ENCODE results near the gene ADAP1. TPM values are rescaled to one million over a fixed set of nuclear protein-coding genes. Genes with fewer than 3 reads are reported as not detected.
A peak's percentile ranks its signal among the peaks of the same experiment; 100 is the strongest.
"Not testable (repeated sequence)": the region's sequence is repeated elsewhere in the genome, so short reads cannot be mapped to it uniquely, and the experiment has no call there.

The ADAP1 gene, protein sequence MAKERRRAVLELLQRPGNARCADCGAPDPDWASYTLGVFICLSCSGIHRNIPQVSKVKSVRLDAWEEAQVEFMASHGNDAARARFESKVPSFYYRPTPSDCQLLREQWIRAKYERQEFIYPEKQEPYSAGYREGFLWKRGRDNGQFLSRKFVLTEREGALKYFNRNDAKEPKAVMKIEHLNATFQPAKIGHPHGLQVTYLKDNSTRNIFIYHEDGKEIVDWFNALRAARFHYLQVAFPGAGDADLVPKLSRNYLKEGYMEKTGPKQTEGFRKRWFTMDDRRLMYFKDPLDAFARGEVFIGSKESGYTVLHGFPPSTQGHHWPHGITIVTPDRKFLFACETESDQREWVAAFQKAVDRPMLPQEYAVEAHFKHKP
- total RNA-seq (10 to 100 TPM; 11.4 to 72.6 (median 28.9) TPM), polyA plus RNA-seq (100 to 1,000 TPM in 2 of 3 donors, 10 to 100 TPM in 1; 99.1 to 157 (median 109) TPM)

DNA sequence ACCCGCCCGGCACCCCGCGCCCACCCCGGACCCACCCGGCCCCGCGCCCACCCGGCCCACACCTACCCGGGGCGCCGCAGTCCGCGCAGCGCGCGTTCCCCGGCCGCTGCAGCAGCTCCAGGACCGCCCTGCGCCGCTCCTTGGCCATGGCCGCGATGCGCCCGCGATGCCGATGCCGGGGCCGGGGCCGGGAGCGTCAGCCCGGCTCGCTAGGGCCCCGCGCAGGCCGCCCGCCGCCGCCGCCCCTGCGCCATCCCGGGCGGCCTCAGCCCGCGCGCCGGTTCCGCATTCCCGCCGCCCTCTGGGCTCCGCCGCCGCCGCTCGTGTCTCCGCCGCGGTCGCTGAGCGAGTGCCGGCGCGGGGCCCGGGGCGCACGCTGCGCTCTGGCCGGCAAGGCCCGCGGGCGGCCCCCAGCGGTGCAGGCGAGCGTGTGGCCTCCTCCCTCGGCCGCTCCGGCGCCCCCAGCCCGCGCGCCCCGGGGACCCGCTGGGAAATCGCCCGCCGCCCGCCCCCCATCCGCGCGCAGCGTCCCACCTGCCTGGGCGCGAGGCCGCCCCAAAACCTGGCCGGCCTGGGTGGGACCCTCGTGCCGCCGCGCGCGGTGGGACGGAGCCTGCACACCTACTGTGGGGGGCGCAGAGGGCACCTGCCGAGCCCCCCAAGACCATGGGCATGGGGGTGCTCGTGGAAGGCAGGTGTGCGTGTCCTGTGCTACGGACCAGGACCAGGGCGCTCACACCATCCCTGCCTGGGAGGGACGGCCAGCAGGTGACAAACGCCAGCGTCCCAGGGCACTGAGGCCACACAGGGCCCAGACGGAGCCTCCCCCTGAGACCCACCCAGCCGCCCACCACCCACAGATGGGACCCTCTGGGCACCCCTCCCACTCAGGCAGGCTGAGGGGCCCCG lies at the start of gene ADAP1:
ADAP1 (minus strand) TSS at position 351 of the 909 bp plus-strand sequence; CDS start at position 148, 203 bp downstream.
- peaks cover 0 to 36% (median 25%) of the 10 kb centered on the region in 4 donors for H3K4me1 ChIP-seq
- H3K27me3 ChIP-seq, result no peaks in the 10 kb centered on the region
- DNase-seq, result peak; percentile 67
- H3K36me3 ChIP-seq, result no peaks in the 10 kb centered on the region
- TF ChIP-seq, protein P1, sequence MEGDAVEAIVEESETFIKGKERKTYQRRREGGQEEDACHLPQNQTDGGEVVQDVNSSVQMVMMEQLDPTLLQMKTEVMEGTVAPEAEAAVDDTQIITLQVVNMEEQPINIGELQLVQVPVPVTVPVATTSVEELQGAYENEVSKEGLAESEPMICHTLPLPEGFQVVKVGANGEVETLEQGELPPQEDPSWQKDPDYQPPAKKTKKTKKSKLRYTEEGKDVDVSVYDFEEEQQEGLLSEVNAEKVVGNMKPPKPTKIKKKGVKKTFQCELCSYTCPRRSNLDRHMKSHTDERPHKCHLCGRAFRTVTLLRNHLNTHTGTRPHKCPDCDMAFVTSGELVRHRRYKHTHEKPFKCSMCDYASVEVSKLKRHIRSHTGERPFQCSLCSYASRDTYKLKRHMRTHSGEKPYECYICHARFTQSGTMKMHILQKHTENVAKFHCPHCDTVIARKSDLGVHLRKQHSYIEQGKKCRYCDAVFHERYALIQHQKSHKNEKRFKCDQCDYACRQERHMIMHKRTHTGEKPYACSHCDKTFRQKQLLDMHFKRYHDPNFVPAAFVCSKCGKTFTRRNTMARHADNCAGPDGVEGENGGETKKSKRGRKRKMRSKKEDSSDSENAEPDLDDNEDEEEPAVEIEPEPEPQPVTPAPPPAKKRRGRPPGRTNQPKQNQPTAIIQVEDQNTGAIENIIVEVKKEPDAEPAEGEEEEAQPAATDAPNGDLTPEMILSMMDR (IDR thresholded peaks at IDR 0.05), result no peak
- TF ChIP-seq POLR2AphosphoS5 (IDR thresholded peaks at IDR 0.05), result peak in 1 of 4 donors; percentile 14
- WGBS, 2 donors, result 6 to 8% methylated on average over 115 of the region's 115 CpGs
- H3K9me3 ChIP-seq, result no peaks in the 10 kb centered on the region
- peak within 1 kb of the TSS; percentile 43 to 78 (median 70) for H3K4me3 ChIP-seq
- H3K27ac ChIP-seq, result peak within 1 kb of the TSS; percentile 80 to 93 (median 89)
- intact Hi-C loops (cut with DNase I), result loop anchor here (5.0 to 10.0 kb wide), 4 partner anchors 37 to 170 kb away; partner anchors contain the start of gene GET4

DNA sequence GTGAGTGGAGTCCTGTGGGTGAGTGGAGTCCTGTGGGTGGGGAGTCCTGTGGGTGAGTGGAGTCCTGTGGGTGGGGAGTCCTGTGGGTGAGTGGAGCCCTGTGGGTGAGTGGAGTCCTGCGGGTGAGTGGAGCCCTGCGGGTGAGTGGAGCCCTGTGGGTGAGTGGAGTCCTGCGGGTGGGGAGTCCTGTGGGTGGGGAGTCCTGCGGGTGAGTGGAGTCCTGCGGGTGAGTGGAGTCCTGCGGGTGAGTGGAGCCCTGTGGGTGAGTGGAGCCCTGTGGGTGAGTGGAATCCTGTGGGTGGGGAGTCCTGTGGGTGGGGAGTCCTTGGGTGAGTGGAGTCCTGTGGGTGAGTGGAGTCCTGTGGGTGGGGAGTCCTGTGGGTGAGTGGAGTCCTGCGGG lies 48.0 kb upstream of the ADAP1 start:
- peaks cover 0 to 37% (median 7%) of the 10 kb centered on the region in 4 donors for H3K36me3 ChIP-seq
- not testable (repeated sequence) for DNase-seq
- 91 to 97% methylated on average over 6 to 7 of the region's 7 CpGs for WGBS, 2 donors

DNA sequence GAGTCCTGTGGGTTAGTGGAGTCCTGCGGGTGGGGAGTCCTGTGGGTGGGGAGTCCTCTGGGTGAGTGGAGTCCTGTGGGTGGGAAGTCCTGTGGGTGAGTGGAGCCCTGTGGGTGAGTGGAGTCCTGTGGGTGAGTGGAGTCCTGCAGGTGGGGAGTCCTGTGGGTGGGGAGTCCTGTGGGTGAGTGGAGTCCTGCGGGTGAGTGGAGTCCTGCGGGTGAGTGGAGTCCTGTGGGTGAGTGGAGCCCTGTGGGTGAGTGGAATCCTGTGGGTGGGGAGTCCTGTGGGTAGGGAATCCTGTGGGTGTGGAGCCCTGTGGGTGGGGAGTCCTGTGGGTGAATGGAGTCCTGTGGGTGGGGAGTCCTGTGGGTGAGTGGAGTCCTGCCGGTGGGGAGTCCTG lies 47.5 kb upstream of the ADAP1 start:
- H3K4me3 ChIP-seq; H3K27ac ChIP-seq; intact Hi-C loops (cut with DNase I); H3K4me1 ChIP-seq; H3K9me3 ChIP-seq; H3K27me3 ChIP-seq; DNase-seq: not testable (repeated sequence)
- WGBS, 2 donors, result 91% methylated on average over 4 of the region's 4 CpGs
- peaks cover under 1 to 37% (median 5%) of the 10 kb centered on the region in 4 donors for H3K36me3 ChIP-seq

More for the DNA sequence above, 48.0 kb upstream of the ADAP1 start:
- intact Hi-C loops (cut with DNase I); H3K27ac ChIP-seq; H3K27me3 ChIP-seq; H3K9me3 ChIP-seq; H3K4me3 ChIP-seq; H3K4me1 ChIP-seq: not testable (repeated sequence)

DNA sequence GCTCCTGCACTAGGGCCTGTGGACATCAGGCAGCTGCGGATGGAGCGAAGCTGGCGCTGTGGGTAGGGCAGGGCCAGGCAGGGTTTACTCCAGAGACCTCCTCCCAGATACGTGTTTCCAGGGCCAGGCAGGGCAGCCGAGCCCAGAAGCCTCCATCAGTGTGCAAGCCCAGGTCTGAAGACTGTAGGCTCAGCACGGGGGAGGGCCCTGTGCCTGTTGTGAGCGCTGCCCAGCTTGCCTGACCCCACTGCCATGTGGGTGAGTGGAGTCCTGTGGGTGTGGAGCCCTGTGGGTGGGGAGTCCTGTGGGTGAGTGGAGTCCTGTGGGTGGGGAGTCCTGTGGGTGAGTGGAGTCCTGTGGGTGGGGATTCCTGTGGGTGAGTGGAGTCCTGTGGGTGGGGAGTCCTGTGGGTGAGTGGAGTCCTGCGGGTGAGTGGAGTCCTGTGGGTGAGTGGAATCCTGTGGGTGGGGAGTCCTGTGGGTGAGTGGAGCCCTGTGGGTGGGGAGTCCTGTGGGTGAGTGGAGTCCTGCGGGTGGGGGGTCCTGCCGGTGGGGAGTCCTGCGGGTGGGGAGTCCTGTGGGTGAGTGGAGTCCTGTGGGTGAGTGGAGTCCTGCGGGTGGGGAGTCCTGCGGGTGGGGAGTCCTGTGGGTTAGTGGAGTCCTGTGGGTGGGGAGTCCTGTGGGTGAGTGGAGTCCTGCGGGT lies 46.7 kb upstream of the ADAP1 start:
- 90% methylated on average over 14 of the region's 14 CpGs for WGBS, 2 donors
- intact Hi-C loops (cut with DNase I), result not testable (repeated sequence)

DNA sequence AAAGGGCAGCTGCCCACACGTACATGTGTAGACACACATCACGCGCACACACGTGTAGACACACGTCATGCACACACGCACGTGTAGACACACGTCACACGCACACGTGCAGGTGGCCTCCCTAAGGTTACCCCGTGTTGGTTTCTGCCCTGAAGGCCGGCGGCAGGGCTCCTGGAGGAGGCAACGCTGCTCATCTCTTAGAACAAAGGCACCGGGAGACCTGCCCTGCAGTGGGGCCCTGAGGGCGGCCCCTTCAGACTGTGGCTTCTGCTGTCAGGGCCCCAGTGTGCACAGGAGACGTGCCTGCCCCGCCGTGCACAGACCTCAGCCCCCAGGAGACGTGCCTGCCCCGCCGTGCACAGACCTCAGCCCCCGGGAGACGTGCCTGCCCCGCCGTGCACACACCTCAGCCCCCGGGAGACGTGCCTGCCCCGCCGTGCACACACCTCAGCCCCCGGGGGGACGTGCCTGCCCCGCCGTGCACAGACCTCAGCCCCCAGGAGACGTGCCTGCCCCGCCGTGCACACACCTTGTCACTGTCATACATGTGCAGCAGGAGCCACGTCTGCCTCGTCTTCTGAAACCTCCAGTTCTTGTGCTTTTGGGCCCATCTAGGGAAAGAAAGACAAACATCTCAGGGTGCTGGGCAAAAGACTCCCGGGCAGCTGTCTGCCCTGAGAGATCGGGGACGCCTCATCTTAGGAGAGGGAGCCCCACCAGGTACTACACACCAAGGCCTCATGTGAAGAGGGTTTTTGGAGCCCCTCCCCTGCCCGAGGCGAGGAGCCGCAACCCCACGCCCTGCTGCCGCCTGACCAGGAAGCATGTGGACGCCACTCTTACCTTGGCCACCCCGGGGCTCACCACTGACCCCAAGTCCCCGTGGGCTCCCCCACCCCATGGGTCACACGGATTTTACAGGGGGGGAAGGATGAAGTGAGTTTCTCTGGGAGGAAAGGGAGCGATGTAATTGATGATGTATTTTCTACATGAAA lies 45.8 kb upstream of the ADAP1 start:
- TF ChIP-seq, protein P1 (IDR thresholded peaks at IDR 0.05), result no peak
- TF ChIP-seq EP300 (IDR thresholded peaks at IDR 0.05) (no peak), POLR2AphosphoS5 (IDR thresholded peaks at IDR 0.05) (no peak)
- Histone ChIP-seq H3K27me3 (no peaks in the 10 kb centered on the region), H3K4me3 (no peak overlapping the region), H3K36me3 (peaks cover 0 to 49% (median 5%) of the 10 kb centered on the region in 4 donors), H3K4me1 (no peaks in the 10 kb centered on the region), H3K9me3 (no peaks in the 10 kb centered on the region), H3K27ac (no peak overlapping the region)
- no peak for DNase-seq
- WGBS, 2 donors, result 77 to 91% methylated on average over 52 of the region's 52 CpGs
- intact Hi-C loops (cut with DNase I), result no loop called here

More for the DNA sequence above, 46.7 kb upstream of the ADAP1 start:
- H3K9me3 ChIP-seq, H3K27ac ChIP-seq, H3K4me3 ChIP-seq, H3K27me3 ChIP-seq, H3K4me1 ChIP-seq, DNase-seq: not testable (repeated sequence)
- peaks cover 0 to 40% (median 5%) of the 10 kb centered on the region in 4 donors for H3K36me3 ChIP-seq

Measured in sigmoid colon (tissue), 7 donors.